ENCODE results near the gene CRACDL.

Gene CRACDL

GRCh38 chr2:98822301-98823164 is 113.5 kb downstream of the CRACDL start:
- DNase-seq: peak; percentile 34 to 56

GRCh38 chr2:98821629-98822135 is 114.3 kb downstream of the CRACDL start:
- no peak for DNase-seq

GRCh38 chr2:98819231-98819766 is 116.7 kb downstream of the CRACDL start:
- no peak for DNase-seq

- DNase-seq: no peak
These were observed 117.9 kb downstream of the CRACDL start for GRCh38 chr2:98818164-98818563.

GRCh38 chr2:98816281-98816680 is 119.7 kb downstream of the CRACDL start:
- DNase-seq: no peak

- DNase-seq: no peak
These were observed 120.2 kb downstream of the CRACDL start for GRCh38 chr2:98815795-98816194.

- peak in 1 of 2 donors; percentile 54 for DNase-seq
These were observed 124.3 kb downstream of the CRACDL start for GRCh38 chr2:98811766-98812165.

GRCh38 chr2:98810588-98810928 is 125.5 kb downstream of the CRACDL start:
- DNase-seq: no peak

- no peak for DNase-seq
These were observed 126.0 kb downstream of the CRACDL start for GRCh38 chr2:98809878-98810587.

GRCh38 chr2:98809116-98809515 is 126.9 kb downstream of the CRACDL start:
- no peak for DNase-seq

GRCh38 chr2:98808546-98808945 is 127.5 kb downstream of the CRACDL start:
- DNase-seq: no peak

- DNase-seq: no peak
These were observed 128.1 kb downstream of the CRACDL start for GRCh38 chr2:98807929-98808328.

GRCh38 chr2:98807221-98807620 is 128.8 kb downstream of the CRACDL start:
- DNase-seq: no peak

- no peak for DNase-seq
These were observed 129.8 kb downstream of the CRACDL start for GRCh38 chr2:98806236-98806697.

GRCh38 chr2:98805412-98806171 is 130.4 kb downstream of the CRACDL start:
- DNase-seq: peak; percentile 79 to 80

GRCh38 chr2:98804736-98805135 is 131.3 kb downstream of the CRACDL start:
- no peak for DNase-seq

- DNase-seq: no peak
These were observed 131.8 kb downstream of the CRACDL start for GRCh38 chr2:98804265-98804650.

- no peak for DNase-seq
These were observed 132.4 kb downstream of the CRACDL start for GRCh38 chr2:98803405-98804264.

- no peak for DNase-seq
These were observed 133.7 kb downstream of the CRACDL start for GRCh38 chr2:98802344-98802743.

GRCh38 chr2:98801921-98802321 is 134.1 kb downstream of the CRACDL start:
- DNase-seq: no peak

GRCh38 chr2:98801286-98801685 is 134.7 kb downstream of the CRACDL start:
- no peak for DNase-seq

Measured in inflammatory macrophage treated with lipopolysaccharide for 1 hour (primary cell).